HG02981 (cell line): ENCODE data around the gene CHAC1.
"Not testable (repeated sequence)": the region's sequence is repeated elsewhere in the genome, so short reads cannot be mapped to it uniquely, and the experiment has no call there.

ENCODE experiments used
- ATAC-seq: cut with Tn5 transposase; IDR thresholded peaks from one replicate; pipeline ENCODE4 v1.9.1; 2021; ENCODE audit warnings: mild to moderate bottlenecking, moderate library complexity; ENCODE audit not compliant: unreplicated experiment

Gene CHAC1

DNA sequence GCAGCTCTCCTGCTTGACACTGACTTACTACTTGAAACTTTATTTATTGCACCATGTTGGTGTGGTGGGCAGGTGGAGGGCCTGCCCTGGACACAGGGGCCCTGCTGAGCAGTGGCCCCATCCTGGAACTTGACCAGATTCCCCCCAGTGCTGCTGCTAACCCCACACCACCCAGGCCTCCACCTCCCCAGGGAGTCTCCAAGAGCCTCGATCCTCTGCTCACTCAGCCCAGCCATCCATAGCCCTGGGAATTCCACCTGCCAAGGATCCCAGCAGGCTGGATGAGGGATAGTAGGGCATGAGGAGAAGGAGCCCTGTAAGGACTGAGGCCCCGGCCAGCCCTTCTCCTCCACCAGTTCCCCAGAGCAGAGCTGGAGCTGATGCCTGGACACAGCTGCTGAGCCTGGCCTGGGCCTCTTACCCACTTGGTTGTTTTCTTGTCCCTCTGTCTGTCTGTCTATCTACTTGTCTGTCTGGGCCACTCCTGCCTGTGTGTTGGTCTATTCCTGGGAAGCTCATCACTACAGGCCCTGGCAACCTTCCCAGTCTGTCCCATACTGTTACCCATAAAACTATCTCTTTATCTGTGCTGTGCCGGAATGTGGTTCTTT lies 2.8 kb downstream of the CHAC1 start:
- no peak for ATAC-seq

DNA sequence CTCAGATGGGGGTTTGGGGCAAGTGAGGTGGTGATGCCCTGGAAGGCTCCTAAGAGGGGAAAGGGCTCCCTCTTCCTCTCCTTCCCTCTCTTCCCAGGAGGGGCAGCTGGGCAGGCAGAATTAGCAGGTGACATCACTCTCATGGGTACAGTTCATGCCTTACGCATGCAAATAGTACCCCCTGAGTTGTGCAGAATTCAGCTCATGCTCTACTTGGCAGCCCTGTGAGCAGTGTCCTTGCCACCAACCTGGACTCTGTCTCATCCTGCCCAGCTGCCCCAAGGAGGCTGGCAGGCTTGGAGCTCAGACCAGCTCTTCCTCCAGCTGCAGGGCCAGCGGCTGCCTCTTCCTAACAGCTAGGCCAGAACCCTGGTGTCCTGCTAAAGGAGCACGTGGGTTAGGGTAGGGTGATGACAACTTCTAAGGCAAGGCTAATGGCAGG lies 3.3 kb downstream of the CHAC1 start:
- no peak for ATAC-seq

DNA sequence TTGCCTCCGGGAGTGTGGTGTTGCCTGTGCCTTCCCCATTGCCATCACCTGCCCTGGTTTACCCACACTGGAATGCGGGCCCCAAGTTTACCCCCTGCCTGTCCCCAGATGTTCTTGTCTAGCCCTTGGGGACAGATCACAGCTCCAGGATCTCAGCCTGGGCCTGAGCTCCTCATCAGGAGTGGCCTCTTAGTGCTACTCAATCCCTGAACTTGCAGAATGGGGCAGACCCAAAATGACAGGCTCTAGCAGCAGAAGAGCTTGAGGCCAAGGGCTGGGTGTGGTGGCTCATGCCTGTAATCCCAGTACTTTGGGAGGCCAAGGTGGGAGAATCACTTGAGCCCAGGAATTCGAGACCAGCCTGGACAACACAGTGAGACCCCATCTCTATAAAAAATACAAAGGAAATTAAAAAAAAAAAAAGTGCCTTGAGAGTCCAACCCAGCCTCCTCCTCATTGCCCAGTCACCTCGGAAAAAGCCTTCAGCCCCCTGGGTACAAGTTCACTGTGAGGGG lies 3.8 kb downstream of the CHAC1 start:
- no peak for ATAC-seq

DNA sequence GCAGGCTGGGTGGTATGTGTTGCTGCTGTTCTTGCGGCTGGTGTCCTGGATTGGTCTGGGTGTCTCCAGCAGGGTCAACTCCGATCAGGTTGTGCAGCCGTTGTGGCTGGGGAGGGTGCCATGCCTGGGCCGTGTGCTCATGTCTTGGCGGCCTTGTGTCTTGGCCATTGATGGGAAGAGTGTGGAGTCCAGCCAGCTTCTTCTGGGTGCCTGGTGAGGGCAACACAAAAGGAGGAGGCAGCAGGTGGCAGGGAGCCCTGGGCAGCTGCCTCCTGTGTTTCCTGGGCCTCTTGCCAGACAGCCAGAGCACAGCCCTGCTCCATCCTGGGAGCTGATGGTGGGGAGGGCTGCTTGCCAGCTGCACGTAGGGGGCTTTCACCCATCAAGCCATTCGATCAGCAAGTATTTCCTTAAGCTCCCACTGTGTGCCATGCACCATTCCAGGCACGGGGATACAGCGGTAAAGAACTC lies 4.3 kb downstream of the CHAC1 start:
- ATAC-seq: no peak

DNA sequence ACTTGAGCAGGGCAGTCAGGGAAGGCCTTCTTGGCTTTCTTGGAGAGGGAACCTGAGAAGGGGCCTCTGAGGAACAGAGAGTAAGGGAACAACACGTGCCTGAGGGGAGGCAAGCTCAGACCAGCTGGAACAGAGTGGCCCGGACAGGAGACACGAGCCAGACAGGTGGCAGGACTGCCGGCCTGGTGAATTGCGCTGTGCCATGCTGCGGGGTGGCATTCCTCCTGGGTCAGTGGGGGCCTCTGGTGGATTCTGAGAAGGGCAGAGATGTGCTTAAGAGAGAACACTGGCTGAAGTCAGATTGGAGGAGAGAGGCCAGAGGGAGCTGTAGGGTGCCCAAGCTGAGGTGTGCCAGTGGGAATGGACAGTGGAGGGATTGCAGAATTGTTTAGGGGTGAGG lies 4.9 kb downstream of the CHAC1 start:
- no peak for ATAC-seq

DNA sequence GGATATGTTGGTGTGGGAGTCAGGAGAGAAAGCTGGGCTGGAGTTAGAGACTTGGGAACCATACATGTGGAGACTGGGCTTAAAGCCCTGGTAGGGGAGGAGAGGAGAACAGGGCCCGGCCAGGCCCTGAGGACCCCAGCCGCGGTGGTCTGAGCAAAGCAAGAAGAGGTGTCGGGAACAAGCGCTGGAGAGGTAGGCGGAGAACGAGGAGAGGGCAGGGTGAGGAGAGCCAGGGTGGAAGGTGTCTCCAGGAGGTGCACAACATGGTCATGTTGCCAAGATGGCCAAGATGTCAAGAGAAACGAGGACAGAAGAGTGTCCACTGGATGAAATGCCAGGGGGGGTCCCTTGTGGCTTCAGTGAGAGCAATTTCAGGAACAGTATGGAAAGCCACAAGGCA lies 5.5 kb downstream of the CHAC1 start:
- no peak for ATAC-seq

DNA sequence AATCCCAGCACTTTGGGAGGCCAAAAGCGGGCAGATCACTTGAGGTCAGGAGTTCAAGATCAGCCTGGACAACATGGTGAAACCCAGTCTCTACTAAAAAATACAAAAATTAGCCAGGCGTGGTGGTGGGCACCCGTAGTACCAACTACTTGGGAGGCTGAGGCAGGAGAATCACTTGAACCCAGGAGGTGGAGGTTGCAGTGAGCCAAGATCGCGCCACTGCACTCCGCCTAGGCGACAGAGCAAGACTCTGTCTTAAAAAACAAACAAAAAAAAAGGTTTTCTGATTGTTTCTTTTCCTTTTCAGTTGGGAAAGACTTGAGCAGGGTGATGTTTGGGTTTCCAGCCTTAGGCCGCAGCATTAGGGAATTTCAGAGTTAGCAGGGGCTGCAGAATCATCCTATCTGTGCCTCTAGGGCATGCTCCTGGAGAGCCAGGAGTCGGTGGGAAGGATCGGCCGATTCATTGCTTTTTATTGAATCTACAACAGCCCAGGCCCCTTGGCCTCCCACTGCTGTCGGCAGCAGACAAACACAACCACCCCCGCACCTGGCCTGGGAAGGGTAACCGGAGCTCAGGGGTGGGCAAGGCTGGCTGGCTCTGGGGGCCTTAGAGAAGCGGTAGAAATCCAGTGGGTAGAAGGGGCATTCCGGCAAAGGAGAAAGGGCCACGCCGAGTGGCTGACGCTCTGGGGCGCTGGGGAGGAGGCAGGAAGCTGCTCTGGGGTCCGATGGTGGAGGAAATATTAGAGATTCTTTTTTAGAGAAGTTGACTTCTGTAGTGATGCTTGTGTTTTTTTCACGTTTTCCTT lies 6.3 kb downstream of the CHAC1 start:
- no peak for ATAC-seq

DNA sequence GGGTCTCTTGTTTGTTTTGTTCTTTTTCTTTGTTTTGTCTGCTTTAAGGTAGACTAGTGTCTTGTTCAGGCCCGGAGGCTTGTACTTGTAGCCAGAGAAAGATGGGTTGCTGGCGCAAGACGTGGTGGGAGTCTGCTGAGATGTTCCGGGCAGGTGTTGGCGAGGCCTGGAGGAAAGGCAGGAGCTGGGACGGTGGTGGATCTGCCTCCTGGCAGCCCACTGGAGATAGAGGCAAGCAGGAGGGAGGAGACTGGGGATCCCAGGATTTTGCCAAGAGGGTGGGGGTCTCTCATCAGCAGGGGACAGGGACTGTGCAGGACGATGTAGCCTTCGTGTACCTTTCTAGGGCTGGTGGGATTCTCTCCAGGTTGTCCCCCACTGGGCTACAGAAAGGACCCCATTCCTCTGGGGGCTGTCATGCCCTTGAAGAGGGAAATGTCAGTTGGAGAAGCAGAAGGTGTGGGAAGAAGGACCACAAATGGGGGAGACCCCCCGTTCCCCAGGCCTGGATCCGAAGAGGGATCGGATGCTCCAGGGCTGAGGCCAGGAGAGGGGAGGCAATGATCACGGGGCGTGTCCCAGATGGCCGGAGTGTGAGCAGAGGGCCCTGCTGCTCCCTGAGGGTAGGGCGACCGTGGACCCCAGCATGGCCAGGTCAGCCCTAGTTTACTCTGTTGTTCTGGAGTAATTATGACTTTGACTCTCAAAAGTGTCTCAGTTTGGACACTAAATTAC lies 7.0 kb downstream of the CHAC1 start:
- no peak for ATAC-seq

DNA sequence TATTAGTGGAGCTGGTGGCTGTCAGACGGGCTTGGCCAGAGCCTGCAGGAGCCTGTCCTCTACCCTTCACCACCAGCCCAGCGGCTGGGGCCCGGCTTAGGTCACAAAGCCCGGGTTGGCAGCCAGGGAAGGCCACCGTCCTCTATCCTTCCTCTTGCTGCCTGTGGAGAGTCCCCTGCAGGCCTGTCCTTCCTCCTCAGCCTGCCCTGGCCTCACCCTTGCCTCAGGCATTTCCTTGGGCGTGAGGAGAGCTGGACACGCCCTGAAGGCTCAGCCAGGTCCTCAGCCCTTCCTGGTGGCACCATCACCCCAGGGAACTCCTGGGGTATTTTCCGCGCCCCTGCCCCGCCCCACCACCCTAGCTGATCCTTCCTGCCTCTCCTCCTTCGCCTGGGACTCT lies 7.7 kb downstream of the CHAC1 start:
- no peak for ATAC-seq

DNA sequence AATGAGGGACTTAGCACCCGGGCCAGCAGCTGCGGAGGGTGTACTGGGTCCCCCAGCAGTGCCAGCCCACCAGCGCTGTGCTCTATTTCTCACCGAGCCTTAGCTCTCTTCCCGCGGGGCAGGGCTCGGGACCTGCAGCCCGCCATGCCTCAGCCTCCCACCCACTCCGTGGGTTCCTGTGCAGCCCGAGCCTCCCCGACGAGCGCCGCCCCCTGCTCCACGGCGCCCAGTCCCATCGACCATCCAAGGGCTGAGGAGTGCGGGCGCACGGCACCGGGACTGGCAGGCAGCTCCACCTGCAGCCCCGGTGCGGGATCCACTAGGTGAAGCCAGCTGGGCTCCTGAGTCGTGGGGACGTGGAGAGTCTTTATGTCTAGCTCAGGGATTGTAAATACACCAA lies 8.5 kb downstream of the CHAC1 start:
- not testable (repeated sequence) for ATAC-seq

DNA sequence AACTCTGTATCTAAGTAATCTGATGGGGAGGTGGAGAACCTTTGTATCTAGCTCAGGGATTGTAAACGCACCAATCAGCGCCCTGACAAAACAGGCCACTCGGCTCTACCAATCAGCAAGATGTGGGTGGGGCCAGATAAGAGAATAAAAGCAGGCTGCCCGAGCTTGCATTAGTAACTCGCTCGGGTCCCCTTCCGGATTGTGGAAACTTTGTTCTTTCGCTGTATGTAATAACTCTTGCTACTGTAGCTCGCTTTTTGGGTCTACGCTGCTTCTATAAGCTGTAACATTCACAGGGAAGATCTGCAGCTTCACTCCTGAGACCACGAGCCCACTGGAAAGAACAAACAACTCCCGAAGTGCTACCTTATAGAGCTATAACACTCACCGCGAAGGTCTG lies 9.0 kb downstream of the CHAC1 start:
- not testable (repeated sequence) for ATAC-seq

DNA sequence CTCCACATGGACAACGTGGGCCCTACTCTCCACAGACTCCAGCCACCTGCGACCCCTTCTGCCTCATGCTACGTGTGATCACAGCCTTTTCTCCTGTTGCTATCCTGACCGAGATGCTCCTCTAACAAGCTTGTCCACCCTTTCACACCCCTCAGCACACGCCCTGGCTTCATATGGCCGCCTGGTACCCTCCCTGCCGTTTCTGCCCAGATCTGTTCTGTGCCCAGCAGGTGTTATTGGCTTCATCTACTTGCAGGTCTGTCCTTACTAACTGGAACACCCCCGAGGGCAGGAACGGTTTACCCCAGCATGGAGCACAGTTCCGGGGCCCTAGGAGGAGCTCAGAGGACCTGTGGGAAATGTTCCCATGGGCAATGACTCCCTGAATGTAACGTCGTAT lies 9.9 kb downstream of the CHAC1 start:
- no peak for ATAC-seq

DNA sequence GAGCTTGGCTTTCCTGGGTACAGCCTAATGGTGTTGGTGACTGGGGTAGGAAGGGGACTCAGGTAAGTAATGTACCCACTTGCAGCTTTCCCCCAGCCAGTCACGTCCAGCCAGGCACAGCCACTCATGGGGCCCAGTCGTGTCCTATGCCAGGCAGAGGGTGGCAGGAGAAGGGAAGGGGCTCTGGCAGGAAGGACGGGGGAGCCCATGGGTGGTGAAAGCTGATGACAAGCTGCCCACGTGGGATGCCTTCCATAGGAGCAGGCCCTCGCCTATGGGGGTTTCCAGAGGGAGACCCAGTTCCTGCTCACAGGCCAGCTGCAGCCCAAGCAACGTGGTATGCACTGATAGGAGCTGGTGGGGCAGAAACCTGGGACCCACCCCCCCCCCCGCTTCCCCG lies 10.7 kb downstream of the CHAC1 start:
- ATAC-seq: no peak

DNA sequence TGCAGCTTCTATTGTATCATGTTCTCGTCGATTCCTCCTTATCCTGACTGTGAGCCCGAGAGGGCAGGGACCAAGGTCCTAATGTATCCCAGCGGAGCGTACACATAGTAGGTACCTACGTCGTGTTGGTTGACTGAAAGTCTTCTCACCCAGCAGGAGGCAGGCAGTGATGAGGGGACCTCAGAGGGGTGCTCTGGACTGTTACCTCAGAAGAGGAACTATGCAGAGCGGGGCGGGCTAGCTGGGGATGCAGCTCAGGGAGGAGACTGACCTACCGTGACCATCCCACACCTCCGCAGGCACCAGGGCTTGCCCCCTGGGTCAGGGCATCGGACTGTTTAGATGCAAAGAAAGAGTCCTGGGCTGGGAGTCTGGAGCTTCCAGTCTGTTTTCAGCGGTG lies 11.4 kb downstream of the CHAC1 start:
- no peak for ATAC-seq

DNA sequence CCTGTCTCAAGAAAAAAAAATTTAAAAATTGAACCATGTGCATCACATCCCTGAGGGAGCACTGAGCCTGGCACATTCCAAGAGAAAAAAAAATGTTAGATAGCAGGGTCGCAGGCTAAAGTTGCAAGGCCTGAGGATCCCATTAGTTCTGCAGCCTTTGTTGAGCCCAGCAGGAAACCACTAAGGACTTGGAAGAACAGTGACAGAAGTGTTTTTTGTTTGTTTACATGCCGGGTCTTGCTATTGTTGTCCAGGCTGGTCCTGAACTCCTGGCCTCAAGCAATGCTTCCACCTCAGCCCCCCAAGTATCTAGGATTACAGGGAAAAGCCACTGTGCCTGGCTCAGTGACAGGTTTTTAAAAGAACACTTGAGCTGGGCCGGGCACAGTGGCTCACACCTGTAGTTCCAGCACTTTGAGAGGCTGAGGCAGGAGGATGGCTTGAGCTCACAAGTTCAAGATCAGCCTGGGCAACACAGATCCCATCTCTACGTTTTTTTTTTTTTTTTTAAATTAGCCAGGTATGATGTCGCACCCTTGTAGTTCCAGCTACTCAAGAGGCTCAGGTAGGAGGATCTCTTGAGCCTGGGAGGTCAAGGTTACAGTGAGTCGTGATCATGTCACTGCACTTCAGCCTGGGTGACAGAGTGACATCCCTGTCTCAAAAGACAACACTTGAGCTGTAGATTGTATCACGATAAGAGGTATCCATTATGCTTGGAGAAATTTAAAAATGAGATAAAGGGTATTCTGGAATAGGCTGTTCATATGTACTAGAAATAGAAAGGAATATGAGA lies 15.2 kb downstream of the CHAC1 start:
- no peak for ATAC-seq

DNA sequence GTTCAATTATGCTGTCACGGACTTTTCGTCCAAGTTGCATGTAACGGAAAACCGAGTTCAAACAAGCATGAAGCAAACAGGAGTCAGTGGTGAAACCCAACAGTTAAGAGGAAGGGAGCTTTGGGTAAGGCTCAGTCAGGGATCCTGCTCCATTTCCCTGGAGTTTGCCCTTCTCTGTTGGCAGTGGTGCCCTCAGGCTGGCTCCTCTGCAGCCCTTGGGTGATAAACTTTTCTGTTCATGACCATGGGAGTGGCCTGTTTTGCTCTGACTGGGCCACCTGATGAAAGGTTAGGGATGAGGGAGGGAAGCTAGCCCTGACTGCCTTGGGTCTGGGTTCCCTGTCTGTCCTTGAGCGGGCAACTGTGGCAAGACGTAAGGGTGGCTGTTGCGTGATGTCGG lies 16.1 kb downstream of the CHAC1 start:
- no peak for ATAC-seq

DNA sequence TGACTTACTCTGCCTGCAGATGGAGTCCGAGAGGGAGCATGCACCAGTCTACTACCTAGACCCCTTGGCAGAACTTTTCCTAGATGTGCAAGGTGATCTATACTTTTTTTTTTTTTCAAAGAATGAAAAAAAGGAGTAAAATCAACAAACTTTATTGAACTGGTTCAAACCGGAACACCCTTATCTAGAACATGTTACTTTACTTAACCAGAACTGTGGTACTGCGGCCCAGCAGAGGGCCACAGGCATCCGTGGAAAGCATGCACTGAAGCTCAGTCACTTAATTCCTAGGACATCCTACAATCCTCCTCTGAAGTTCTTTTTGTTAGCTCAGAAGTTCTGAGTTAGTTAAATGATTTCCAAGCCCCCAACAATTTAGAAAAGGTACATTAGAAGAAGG lies 21.6 kb downstream of the CHAC1 start:
- ATAC-seq: no peak

DNA sequence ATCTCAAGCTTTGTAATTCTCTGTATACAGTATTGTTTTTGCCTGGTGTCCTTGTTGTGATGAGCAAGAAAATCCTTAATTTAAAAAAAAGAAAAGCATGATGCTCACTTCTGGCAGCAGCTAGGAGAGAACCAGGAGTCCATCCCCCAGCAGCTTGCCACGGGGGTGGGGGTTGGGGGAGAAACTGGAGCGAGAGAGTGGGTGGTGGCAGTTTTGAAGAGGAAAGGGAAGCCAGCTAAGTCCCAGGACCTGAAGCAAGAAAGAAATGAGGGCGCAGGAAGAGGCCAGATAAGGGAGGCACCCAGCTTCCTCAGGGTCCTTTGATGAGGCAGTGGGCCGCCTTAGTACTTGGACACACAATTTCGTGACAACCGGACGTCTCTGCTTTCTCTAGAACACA lies 23.5 kb downstream of the CHAC1 start:
- no peak for ATAC-seq

DNA sequence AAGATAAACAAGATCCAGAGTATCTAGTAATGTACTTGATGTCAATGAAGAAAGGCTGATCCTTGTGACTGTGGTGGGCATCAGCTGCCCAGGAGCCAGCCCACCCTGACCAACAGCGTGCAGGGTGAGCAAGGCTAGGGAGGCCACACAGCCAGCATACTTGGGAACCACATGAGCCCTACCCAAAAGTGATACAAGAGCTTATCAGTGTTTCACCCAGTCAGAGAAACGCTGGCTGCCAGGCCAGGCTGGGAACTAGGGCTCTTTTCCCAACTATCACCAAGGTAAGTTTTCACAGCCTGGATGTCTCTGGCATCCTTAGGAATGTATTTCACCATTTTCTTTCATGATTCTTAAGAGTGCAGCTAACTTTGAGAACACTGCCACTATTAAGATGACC lies 24.9 kb downstream of the CHAC1 start:
- ATAC-seq: no peak

DNA sequence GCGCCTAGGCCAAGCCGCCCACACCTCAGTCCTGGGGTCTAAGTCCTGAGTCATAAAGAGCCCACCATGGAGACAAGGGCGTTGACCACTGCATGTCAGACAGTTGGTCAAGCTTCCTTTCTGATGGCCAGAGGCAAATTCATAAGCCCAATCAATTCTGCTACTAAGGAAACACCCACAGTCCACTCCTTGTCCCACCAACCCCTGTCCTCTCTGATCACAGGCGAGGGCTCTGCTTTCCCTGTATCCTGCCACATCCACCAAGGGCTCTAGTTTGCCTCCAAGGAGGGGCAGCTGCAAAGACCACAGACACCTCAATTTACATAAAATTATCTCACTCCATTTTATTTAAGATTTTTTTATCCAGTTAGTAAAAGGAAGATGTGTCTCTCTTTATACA lies 25.3 kb downstream of the CHAC1 start:
- ATAC-seq: no peak

DNA sequence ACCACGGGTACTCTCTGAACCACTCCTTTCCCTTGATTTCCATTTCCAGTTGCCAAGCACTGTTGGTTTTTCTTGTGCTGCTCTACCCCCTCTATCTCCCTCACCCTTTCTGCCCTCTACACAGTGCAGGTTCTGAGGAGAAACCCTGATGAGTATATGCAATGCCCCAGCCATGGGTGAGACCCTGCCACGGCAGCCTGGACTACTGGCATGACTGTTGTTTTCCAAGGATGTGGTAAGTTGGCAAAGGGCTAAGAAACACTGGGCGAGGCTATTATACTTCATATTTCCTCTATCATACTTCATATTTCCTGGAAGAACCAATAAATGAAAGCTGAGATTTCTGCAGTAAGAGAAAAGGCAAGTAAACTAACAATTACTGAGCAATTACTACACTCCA lies 27.9 kb downstream of the CHAC1 start:
- ATAC-seq: no peak
